Measurements from ENCODE around the gene RNU2-1. TPM values are rescaled to one million over a fixed set of nuclear protein-coding genes. Genes with fewer than 3 reads are reported as not detected.

The RNU2-1 gene
- total RNA-seq, 3 donors from 2014 or later: not detected

GRCh38 chr17:43217614-43218087, 16.1 kb downstream of the RNU2-1 start:
- intact Hi-C loops (cut with DNase I; ENCODE audit: low total_unique reads): no loop called here

GRCh38 chr17:43216762-43217613, 16.8 kb downstream of the RNU2-1 start:
- peak in 1 of 2 donors; percentile 13 for DNase-seq (ENCODE audit: low spot score in 2 of 2)
- no peak overlapping the region for H3K27ac ChIP-seq
- H3K4me3 ChIP-seq: no peak overlapping the region
- no peaks in the 10 kb centered on the region for H3K9me3 ChIP-seq
- H3K4me1 ChIP-seq: no peaks in the 10 kb centered on the region
- no peaks in the 10 kb centered on the region for H3K27me3 ChIP-seq
- no peak for TF ChIP-seq CTCF (IDR thresholded peaks at IDR 0.05)
- no peak for TF ChIP-seq POLR2AphosphoS5 (IDR thresholded peaks at IDR 0.05)
- intact Hi-C loops (cut with DNase I; ENCODE audit: low total_unique reads): no loop called here
- H3K36me3 ChIP-seq: no peaks in the 10 kb centered on the region

More at GRCh38 chr17:43217614-43218087, 16.1 kb downstream of the RNU2-1 start:
- H3K4me3 ChIP-seq: no peak overlapping the region
- H3K4me1 ChIP-seq: no peaks in the 10 kb centered on the region
- H3K36me3 ChIP-seq: no peaks in the 10 kb centered on the region
- H3K27me3 ChIP-seq: no peaks in the 10 kb centered on the region
- no peak for TF ChIP-seq POLR2AphosphoS5 (IDR thresholded peaks at IDR 0.05)
- no peak for TF ChIP-seq CTCF (IDR thresholded peaks at IDR 0.05)
- no peak for TF ChIP-seq POLR2A (IDR thresholded peaks at IDR 0.05)
- H3K27ac ChIP-seq: no peak overlapping the region
- H3K9me3 ChIP-seq: no peaks in the 10 kb centered on the region
- peak in 1 of 2 donors; percentile 11 for DNase-seq (ENCODE audit: low spot score in 2 of 2)

GRCh38 chr17:43216369-43216761, 17.4 kb downstream of the RNU2-1 start:
- no peak for TF ChIP-seq POLR2A (IDR thresholded peaks at IDR 0.05)
- DNase-seq (ENCODE audit: low spot score in 2 of 2): peak in 1 of 2 donors; percentile 12
- no peak overlapping the region for H3K4me3 ChIP-seq
- no peak overlapping the region for H3K27ac ChIP-seq
- H3K36me3 ChIP-seq: no peaks in the 10 kb centered on the region
- no peaks in the 10 kb centered on the region for H3K9me3 ChIP-seq
- intact Hi-C loops (cut with DNase I; ENCODE audit: low total_unique reads): no loop called here
- H3K27me3 ChIP-seq: no peaks in the 10 kb centered on the region
- peaks cover 0 to under 1% of the 10 kb centered on the region in 2 donors for H3K4me1 ChIP-seq

- Histone ChIP-seq H3K4me3 (no peak overlapping the region), H3K9me3 (no peaks in the 10 kb centered on the region), H3K27ac (no peak overlapping the region), H3K4me1 (peaks cover 0 to 7% of the 10 kb centered on the region in 2 donors), H3K36me3 (no peaks in the 10 kb centered on the region), H3K27me3 (no peaks in the 10 kb centered on the region)
- intact Hi-C loops (cut with DNase I; ENCODE audit: low total_unique reads): no loop called here
- no peak for DNase-seq (ENCODE audit: low spot score in 2 of 2)
- TF ChIP-seq POLR2A (IDR thresholded peaks at IDR 0.05) (no peak), CTCF (IDR thresholded peaks at IDR 0.05) (no peak), POLR2AphosphoS5 (IDR thresholded peaks at IDR 0.05) (no peak)
Measured at GRCh38 chr17:43215341-43215740, 18.4 kb downstream of the RNU2-1 start.

GRCh38 chr17:43213545-43213944, 20.2 kb downstream of the RNU2-1 start:
- Histone ChIP-seq H3K4me1 (peaks cover 0 to 7% of the 10 kb centered on the region in 2 donors), H3K36me3 (no peaks in the 10 kb centered on the region), H3K27me3 (no peaks in the 10 kb centered on the region), H3K27ac (peak overlapping the region; percentile 40 to 62), H3K9me3 (no peaks in the 10 kb centered on the region), H3K4me3 (no peak overlapping the region)
- no peak for TF ChIP-seq CTCF (IDR thresholded peaks at IDR 0.05)
- TF ChIP-seq POLR2A (IDR thresholded peaks at IDR 0.05): no peak
- no peak for TF ChIP-seq POLR2AphosphoS5 (IDR thresholded peaks at IDR 0.05)
- no peak for DNase-seq (ENCODE audit: low spot score in 2 of 2)
- intact Hi-C loops (cut with DNase I; ENCODE audit: low total_unique reads): no loop called here
